B cell (primary cell): ENCODE data around the gene EYA3. TPM values are rescaled to one million over a fixed set of nuclear protein-coding genes. Genes with fewer than 3 reads are reported as not detected.

ENCODE experiments used
- ATAC-seq: fragments of 200-7000 bp; cut with Tn5 transposase; one replicate; pipeline ENCODE4 v1.10.0; 2021; ENCODE audit warnings: low read depth, mild to moderate bottlenecking, moderate number of reproducible peaks, moderate library complexity
- CTCF ChIA-PET: fragments of 350-600 bp; sonication (Branson Sonifier 250); formaldehyde crosslinking; loops from one replicate; lab custom pipeline; 2021; ENCODE audit warnings: antibody characterized with exemption, inconsistent platforms; lab: Charles Lee
- POLR2A ChIA-PET: fragments of 350-600 bp; sonication (Branson Sonifier 250); formaldehyde crosslinking; loops from one replicate; lab custom pipeline; 2021; ENCODE audit warnings: antibody characterized with exemption; lab: Charles Lee
- DNase-seq: peaks from one replicate; pipeline ENCODE4 v3.0.0; 2013
- H2AFZ ChIP-seq: 2 replicates; pipeline ENCODE4 v1.6.1; 2012; ENCODE audit warnings: mild to moderate bottlenecking, low read depth, low read length; ENCODE audit not compliant: insufficient read depth, poor library complexity, severe bottlenecking
- H3K27ac ChIP-seq, 2 donors: 1 replicate in 1 of 2; 2 replicates in 1 of 2; pipeline ENCODE4 v1.5.1; 2012 to 2013; ENCODE audit warnings: low read length in 2 of 2, mild to moderate bottlenecking in 2 of 2, moderate library complexity in 1 of 2
- H3K27me3 ChIP-seq, 4 experiments: fragments of 200-600 bp in 1 of 4; sonication (generic) in 1 of 4; replicated peaks in 1 of 4; 1 replicate in 2 of 4; 2 replicates in 2 of 4; pipeline versions ENCODE4 v1.6.1 to v1.7.0; 2013 to 2016; ENCODE audit warnings: low read length in 3 of 4, mild to moderate bottlenecking in 2 of 4, mixed read lengths in 1 of 4, moderate library complexity in 1 of 4; ENCODE audit not compliant: insufficient read depth in 4 of 4, control insufficient read depth in 3 of 4; ENCODE audit errors: control extremely low read depth in 1 of 4
- H3K36me3 ChIP-seq, 2 experiments: replicated peaks in 1 of 2; 1 replicate in 1 of 2; 2 replicates in 1 of 2; pipeline versions ENCODE4 v1.6.1 to v1.7.1; 2013; ENCODE audit warnings: low read length in 1 of 2; ENCODE audit not compliant: insufficient read depth in 2 of 2, control insufficient read depth in 1 of 2; ENCODE audit errors: control extremely low read depth in 1 of 2, extremely low read depth in 1 of 2
- H3K4me1 ChIP-seq, 2 donors: fragments of 200-600 bp in 1 of 2; sonication (generic) in 1 of 2; 1 replicate in 1 of 2; 2 replicates in 1 of 2; pipeline versions ENCODE4 v1.5.1 to v1.6.1; 2013 to 2017; ENCODE audit warnings: low read length in 2 of 2; ENCODE audit not compliant: control insufficient read depth in 2 of 2, insufficient read depth in 2 of 2
- H3K4me2 ChIP-seq: replicated peaks from 2 replicates; pipeline ENCODE3; 2012; ENCODE audit warnings: mild to moderate bottlenecking, low read depth, low read length; ENCODE audit not compliant: poor library complexity, severe bottlenecking
- H3K4me3 ChIP-seq, 5 experiments: fragments of 200-600 bp in 1 of 5; sonication (generic) in 1 of 5; 1 replicate in 3 of 5; 2 replicates in 2 of 5; pipeline versions ENCODE4 v1.5.1 to v1.7.0; 2011 to 2016; ENCODE audit warnings: low read length in 4 of 5, mild to moderate bottlenecking in 4 of 5, low read depth in 2 of 5, control low read depth in 1 of 5, moderate library complexity in 1 of 5; ENCODE audit not compliant: insufficient read depth in 1 of 5; ENCODE audit errors: control extremely low read depth in 1 of 5, extremely low read depth in 1 of 5
- H3K79me2 ChIP-seq: fragments of 200-600 bp; sonication (generic); one replicate; pipeline ENCODE4 v1.6.0; 2016; ENCODE audit warnings: low read length; ENCODE audit not compliant: control insufficient read depth, insufficient read depth
- H3K9ac ChIP-seq: fragments of 200-600 bp; sonication (generic); 2 replicates; pipeline ENCODE4 v1.6.1; 2017; ENCODE audit warnings: mild to moderate bottlenecking, low read length, moderate library complexity
- H3K9me3 ChIP-seq, 3 donors: one replicate each; pipeline versions ENCODE4 v1.6.1 to v1.7.1; 2013; ENCODE audit warnings: low read length in 2 of 3; ENCODE audit not compliant: control insufficient read depth in 2 of 3, insufficient read depth in 1 of 3; ENCODE audit errors: control extremely low read depth in 1 of 3
- H4K20me1 ChIP-seq: 2 replicates; pipeline ENCODE4 v1.6.0; 2012; ENCODE audit warnings: mild to moderate bottlenecking, low read length; ENCODE audit not compliant: insufficient read depth, control insufficient read depth, poor library complexity, severe bottlenecking
- H3K27ac Mint-ChIP-seq: one replicate; pipeline ENCODE4 v1.8.0; 2021; ENCODE audit warnings: mixed read lengths
- H3K27me3 Mint-ChIP-seq: one replicate; pipeline ENCODE4 v1.8.0; 2021; ENCODE audit warnings: mixed read lengths
- H3K4me1 Mint-ChIP-seq: one replicate; pipeline ENCODE4 v1.8.0; 2021; ENCODE audit warnings: mixed read lengths
- H3K4me3 Mint-ChIP-seq: one replicate; pipeline ENCODE4 v1.8.0; 2021; ENCODE audit warnings: mixed read lengths
- H3K9me3 Mint-ChIP-seq: one replicate; pipeline ENCODE4 v1.8.0; 2022; ENCODE audit warnings: mixed read lengths; ENCODE audit not compliant: insufficient read depth
- CTCF ChIP-seq: fragments of 200-600 bp; IDR thresholded peaks from one replicate; pipeline ENCODE4 v1.8.0; 2022; ENCODE audit warnings: antibody characterized with exemption, mild to moderate bottlenecking
- EZH2 ChIP-seq: IDR thresholded peaks from 2 replicates; pipeline ENCODE4 v1.6.1; 2012; ENCODE audit warnings: borderline replicate concordance, low read depth, mild to moderate bottlenecking, moderate library complexity, low read length; ENCODE audit not compliant: insufficient read depth, poor library complexity, severe bottlenecking
- whole genome bisulfite sequencing: methylation state at CpG from one replicate; pipeline ENCODE4 v1.1.5; 2013; ENCODE audit warnings: missing lambda C conversion rate; ENCODE audit not compliant: insufficient coverage; 5-methylcytosine and 5-hydroxymethylcytosine counted together
- intact Hi-C: fragments of 100-400 bp; cut with micrococcal nuclease; formaldehyde crosslinking; loops from one replicate; pipeline ENCODE4 v1.10.0; 2022
- polyA plus RNA-seq: library from polyadenylated mRNA; depleted of rRNA; stranded (reverse); fragments of >200 nt; gene quantifications from 2 replicates; pipeline ENCODE4 v1.2.3, GENCODE V29; 2012
- total RNA-seq, 2 donors: library from RNA; stranded (reverse); fragments of 120-200 nt in 1 of 2; gene quantifications; 1 replicate in 1 of 2; 2 replicates in 1 of 2; pipeline versions ENCODE4 v1.2.3 to v1.2.4, GENCODE V29; 2013 to 2022

The EYA3 gene
- total and polyA plus RNA-seq, 2 donors (not counting 1 experiment from before 2014, with no cell fraction given), result 14.1 to 31.3 TPM

- Mint-ChIP-seq H3K27ac (no peak overlapping the region), H3K27me3 (no peaks in the 10 kb centered on the region), H3K4me3 (no peak overlapping the region), H3K4me1 (peaks cover 19% of the 10 kb centered on the region), H3K9me3 (no peaks in the 10 kb centered on the region)
- H4K20me1 ChIP-seq, result no peaks in the 10 kb centered on the region
- H3K4me1 ChIP-seq, result peaks cover 15 to 18% of the 10 kb centered on the region in 2 donors
- TF ChIP-seq EZH2 (no peak), CTCF (no peak)
- ATAC-seq, result no peak
- H3K4me3 ChIP-seq, result no peak overlapping the region
- CTCF ChIA-PET, result interaction anchor here (0.6 kb wide), 1 partner anchor 26 kb away, joined by 6 read pairs; no protein-coding TSS in a partner anchor
- H3K36me3 ChIP-seq, result no peaks in the 10 kb centered on the region
- DNase-seq, result peak; percentile 35
- POLR2A ChIA-PET, result interaction anchor here (0.6 kb wide), 1 partner anchor 533 kb away, joined by 4 read pairs; the partner anchor contains the start of gene RNU11
- H3K79me2 ChIP-seq, result no peaks in the 10 kb centered on the region
- H3K27me3 ChIP-seq, result no peaks in the 10 kb centered on the region
- H3K4me2 ChIP-seq, result no peak overlapping the region
- H3K9me3 ChIP-seq, result no peaks in the 10 kb centered on the region
- H2AFZ ChIP-seq, result peak overlapping the region; percentile 41
- no peak overlapping the region for H3K9ac ChIP-seq
- WGBS, result no CpG with 5 or more reads among the region's 4 CpGs
- no peak overlapping the region for H3K27ac ChIP-seq
- intact Hi-C loops, result no loop called here
Observed at GRCh38 chr1:28115267-28115666, 26.9 kb upstream of the EYA3 start.

DNA sequence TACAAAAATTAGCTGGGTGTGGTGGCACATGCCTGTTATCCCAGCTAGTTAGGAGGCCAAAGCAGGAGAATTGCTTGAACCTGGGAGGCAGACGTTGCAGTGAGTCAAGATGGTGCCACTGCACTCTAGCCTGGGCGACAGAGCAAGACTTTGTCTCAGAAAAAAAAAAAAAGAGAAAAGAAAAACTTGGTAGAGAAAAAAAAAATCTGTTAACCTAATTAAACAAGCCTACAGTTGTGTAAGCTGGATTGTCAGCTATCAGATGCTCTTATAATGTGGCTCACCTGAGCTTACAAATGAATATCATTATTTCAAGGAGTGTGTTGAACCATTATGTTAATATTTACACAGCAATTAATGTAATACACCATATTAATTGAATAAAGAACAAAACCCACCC is 26.4 kb upstream of the EYA3 start:
- peaks cover 19% of the 10 kb centered on the region for H3K4me1 Mint-ChIP-seq
- no peaks in the 10 kb centered on the region for H3K27me3 Mint-ChIP-seq
- Histone ChIP-seq H2AFZ (no peak overlapping the region), H3K9ac (no peak overlapping the region), H3K36me3 (no peaks in the 10 kb centered on the region), H4K20me1 (no peaks in the 10 kb centered on the region), H3K4me1 (peaks cover 15 to 18% of the 10 kb centered on the region in 2 donors), H3K4me2 (no peak overlapping the region), H3K9me3 (no peaks in the 10 kb centered on the region), H3K4me3 (no peak overlapping the region), H3K27me3 (no peaks in the 10 kb centered on the region), H3K27ac (no peak overlapping the region), H3K79me2 (no peaks in the 10 kb centered on the region)
- ATAC-seq, result no peak
- ChIA-PET CTCF (interaction anchor here (0.6 kb wide), 1 partner anchor 26 kb away, joined by 6 read pairs; no protein-coding TSS in a partner anchor), POLR2A (interaction anchor here (0.6 kb wide), 1 partner anchor 534 kb away, joined by 4 read pairs; the partner anchor contains the start of gene RNU11)
- intact Hi-C loops, result no loop called here
- no peak for DNase-seq
- no peaks in the 10 kb centered on the region for H3K9me3 Mint-ChIP-seq
- WGBS, result no CpG with 5 or more reads among the region's 2 CpGs
- no peak overlapping the region for H3K27ac Mint-ChIP-seq
- no peak for TF ChIP-seq CTCF
- TF ChIP-seq EZH2, result no peak
- no peak overlapping the region for H3K4me3 Mint-ChIP-seq
